Ovary (tissue), 3 donors: ENCODE data around the gene POLR2J.
"Not testable (repeated sequence)": the region's sequence is repeated elsewhere in the genome, so short reads cannot be mapped to it uniquely, and the experiment has no call there.

Experiments
- POLR2A ChIP-seq: fragments of 450-650 bp; IDR thresholded peaks from one replicate; pipeline ENCODE4 v1.6.1; 2017; ENCODE audit warnings: antibody characterized with exemption, mild to moderate bottlenecking, moderate library complexity
- TF ChIP-seq, protein P1 (sequence below), 3 donors: fragments of 450-650 bp in 2 of 3; fragments of 200-600 bp in 1 of 3; IDR thresholded peaks; one replicate each; pipeline versions ENCODE4 v1.5.1 to v1.8.0; 2016 to 2022; ENCODE audit warnings: antibody characterized with exemption in 3 of 3, mild to moderate bottlenecking in 1 of 3
- donor health status: DM: no; HTN: no; CAD: no.

DNA sequence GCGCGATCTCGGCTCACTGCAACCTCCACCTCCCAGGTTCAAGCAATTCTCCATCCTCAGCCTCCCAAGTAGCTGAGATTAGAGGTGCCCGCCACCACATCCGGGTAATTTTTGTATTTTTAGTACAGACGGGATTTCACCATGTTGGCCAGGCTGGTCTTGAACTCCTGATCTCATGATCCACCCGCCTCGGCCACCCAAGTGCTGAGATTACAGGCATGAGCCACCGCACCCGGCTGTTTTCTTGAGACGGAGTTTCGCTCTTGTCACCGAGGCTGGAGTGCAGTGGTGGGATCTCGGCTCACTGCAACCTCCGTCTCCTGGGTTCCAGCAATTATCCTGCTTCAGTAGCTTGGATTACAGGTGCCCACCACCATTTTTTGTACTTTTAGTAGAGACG is 19.6 kb upstream of the POLR2J start:
- TF ChIP-seq, protein P1, sequence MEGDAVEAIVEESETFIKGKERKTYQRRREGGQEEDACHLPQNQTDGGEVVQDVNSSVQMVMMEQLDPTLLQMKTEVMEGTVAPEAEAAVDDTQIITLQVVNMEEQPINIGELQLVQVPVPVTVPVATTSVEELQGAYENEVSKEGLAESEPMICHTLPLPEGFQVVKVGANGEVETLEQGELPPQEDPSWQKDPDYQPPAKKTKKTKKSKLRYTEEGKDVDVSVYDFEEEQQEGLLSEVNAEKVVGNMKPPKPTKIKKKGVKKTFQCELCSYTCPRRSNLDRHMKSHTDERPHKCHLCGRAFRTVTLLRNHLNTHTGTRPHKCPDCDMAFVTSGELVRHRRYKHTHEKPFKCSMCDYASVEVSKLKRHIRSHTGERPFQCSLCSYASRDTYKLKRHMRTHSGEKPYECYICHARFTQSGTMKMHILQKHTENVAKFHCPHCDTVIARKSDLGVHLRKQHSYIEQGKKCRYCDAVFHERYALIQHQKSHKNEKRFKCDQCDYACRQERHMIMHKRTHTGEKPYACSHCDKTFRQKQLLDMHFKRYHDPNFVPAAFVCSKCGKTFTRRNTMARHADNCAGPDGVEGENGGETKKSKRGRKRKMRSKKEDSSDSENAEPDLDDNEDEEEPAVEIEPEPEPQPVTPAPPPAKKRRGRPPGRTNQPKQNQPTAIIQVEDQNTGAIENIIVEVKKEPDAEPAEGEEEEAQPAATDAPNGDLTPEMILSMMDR (IDR thresholded peaks at IDR 0.05), result not testable (repeated sequence)
- TF ChIP-seq POLR2A, result not testable (repeated sequence)
